Caco-2 (cell line): ENCODE results near the gene PPM1K. TPM values are rescaled to one million over a fixed set of nuclear protein-coding genes. Genes with fewer than 3 reads are reported as not detected.

ENCODE experiments used
- BruUV-seq: library from RNA; stranded (reverse); fragments of 400-500 nt; replicated peaks from 2 replicates; lab custom pipeline; 2021; lab: Mats Ljungman, UMichigan
- CTCF ChIA-PET: fragments of 300-600 bp; sonication (Branson Sonifier 250); formaldehyde crosslinking; loops from one replicate; lab custom pipeline; 2022; ENCODE audit warnings: antibody characterized with exemption; lab: Charles Lee
- POLR2A ChIA-PET: fragments of 300-600 bp; sonication (Branson Sonifier 250); formaldehyde crosslinking; loops from one replicate; lab custom pipeline; 2022; ENCODE audit warnings: antibody characterized with exemption; lab: Charles Lee
- DNase-seq, 2 experiments: peaks; one replicate each; pipeline versions ENCODE4 v3.0.0 to v3.0.0-alpha.2; 2020 to 2022
- H3K27me3 ChIP-seq: replicated peaks from 2 replicates; pipeline ENCODE4 v1.6.0; 2011; ENCODE audit warnings: low read length; ENCODE audit not compliant: control insufficient read depth, insufficient read depth
- H3K36me3 ChIP-seq: 2 replicates; pipeline ENCODE4 v1.5.1; 2011; ENCODE audit warnings: low read length; ENCODE audit not compliant: control insufficient read depth, insufficient read depth
- H3K4me1 ChIP-seq: fragments of 250-450 bp; sonication (Bioruptor Pico); 2 replicates; pipeline ENCODE4 v1.5.1; 2020; ENCODE audit warnings: mild to moderate bottlenecking
- H3K4me3 ChIP-seq: 2 replicates; pipeline ENCODE4 v1.5.1; 2011; ENCODE audit warnings: low read depth, mild to moderate bottlenecking, control low read depth, low read length
- H3K9me3 ChIP-seq: fragments of 250-450 bp; sonication (Bioruptor Pico); 2 replicates; pipeline ENCODE4 v1.5.1; 2020; ENCODE audit warnings: mild to moderate bottlenecking, moderate library complexity
- H3K27ac Mint-ChIP-seq: one replicate; pipeline ENCODE4 v1.8.0; 2022; ENCODE audit warnings: mixed read lengths; ENCODE audit not compliant: unreplicated experiment
- H3K27me3 Mint-ChIP-seq: one replicate; pipeline ENCODE4 v1.8.0; 2022; ENCODE audit warnings: mixed read lengths; ENCODE audit not compliant: insufficient read depth, unreplicated experiment
- H3K36me3 Mint-ChIP-seq: one replicate; pipeline ENCODE4 v1.8.0; 2022; ENCODE audit warnings: mild to moderate bottlenecking, mixed read lengths; ENCODE audit not compliant: insufficient read depth, unreplicated experiment
- H3K4me1 Mint-ChIP-seq: one replicate; pipeline ENCODE4 v1.8.0; 2022; ENCODE audit warnings: low read depth, mixed read lengths; ENCODE audit not compliant: unreplicated experiment
- H3K4me3 Mint-ChIP-seq: one replicate; pipeline ENCODE4 v1.8.0; 2022; ENCODE audit warnings: mild to moderate bottlenecking, moderate library complexity, mixed read lengths; ENCODE audit not compliant: unreplicated experiment
- H3K9me3 Mint-ChIP-seq: one replicate; pipeline ENCODE4 v1.8.0; 2022; ENCODE audit warnings: mixed read lengths; ENCODE audit not compliant: unreplicated experiment
- intact Hi-C: fragments of 100-400 bp; cut with micrococcal nuclease; formaldehyde crosslinking; loops from one replicate; pipeline ENCODE4 v1.10.0; 2022; ENCODE audit not compliant: unreplicated experiment
- total RNA-seq: library from RNA; stranded (reverse); gene quantifications from 2 replicates; pipeline ENCODE4 v1.2.3, GENCODE V29; 2022
- TF ChIP-seq, protein P1 (sequence below), 2 experiments: fragments of 200-600 bp in 1 of 2; IDR thresholded peaks; 1 replicate in 1 of 2; 2 replicates in 1 of 2; pipeline versions ENCODE4 v1.5.1 to v1.8.0; 2011 to 2022; ENCODE audit warnings: antibody characterized with exemption in 1 of 2, control low read depth in 1 of 2, inconsistent platforms in 1 of 2, low read depth in 1 of 2, low read length in 1 of 2, mild to moderate bottlenecking in 1 of 2, moderate library complexity in 1 of 2; ENCODE audit not compliant: insufficient read depth in 1 of 2, severe bottlenecking in 1 of 2, unreplicated experiment in 1 of 2

Gene PPM1K
- total RNA-seq, 1 experiment from 2014 or later = 23.8 TPM

DNA sequence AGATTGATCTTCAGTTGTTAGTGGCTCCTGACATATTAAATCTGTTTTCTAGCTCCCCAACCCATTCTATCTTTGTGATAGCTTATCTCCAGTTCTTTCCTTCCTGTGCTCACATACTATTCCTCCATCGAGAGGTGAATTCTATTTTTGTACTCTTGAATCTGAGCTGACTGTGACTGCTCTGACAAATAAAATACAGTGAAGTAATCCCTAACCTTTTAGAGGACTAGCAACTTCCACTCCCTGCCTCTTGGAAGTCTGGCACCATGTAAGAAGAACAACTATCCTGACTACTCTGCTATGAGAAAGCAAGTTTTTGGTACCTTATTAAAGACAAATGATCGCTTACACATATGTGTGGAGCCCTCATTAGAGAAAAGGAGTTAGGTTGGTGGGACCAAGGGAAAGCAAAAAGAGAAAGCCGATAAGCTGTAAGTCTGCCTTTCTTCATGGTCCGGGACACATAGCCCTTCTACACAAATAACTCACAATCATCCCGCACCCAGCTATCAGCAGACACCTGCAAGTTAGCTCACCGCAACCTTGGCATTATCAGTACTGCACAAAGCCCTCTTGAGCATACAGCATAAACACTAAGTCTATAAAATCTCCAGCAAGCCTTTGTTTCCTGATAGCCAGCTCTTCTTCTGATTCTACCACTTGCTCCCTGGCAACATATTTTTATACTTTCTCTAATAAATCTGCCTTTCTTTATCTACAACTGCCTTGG lies 13.5 kb upstream of the PPM1K start:
- TF ChIP-seq, protein P1, sequence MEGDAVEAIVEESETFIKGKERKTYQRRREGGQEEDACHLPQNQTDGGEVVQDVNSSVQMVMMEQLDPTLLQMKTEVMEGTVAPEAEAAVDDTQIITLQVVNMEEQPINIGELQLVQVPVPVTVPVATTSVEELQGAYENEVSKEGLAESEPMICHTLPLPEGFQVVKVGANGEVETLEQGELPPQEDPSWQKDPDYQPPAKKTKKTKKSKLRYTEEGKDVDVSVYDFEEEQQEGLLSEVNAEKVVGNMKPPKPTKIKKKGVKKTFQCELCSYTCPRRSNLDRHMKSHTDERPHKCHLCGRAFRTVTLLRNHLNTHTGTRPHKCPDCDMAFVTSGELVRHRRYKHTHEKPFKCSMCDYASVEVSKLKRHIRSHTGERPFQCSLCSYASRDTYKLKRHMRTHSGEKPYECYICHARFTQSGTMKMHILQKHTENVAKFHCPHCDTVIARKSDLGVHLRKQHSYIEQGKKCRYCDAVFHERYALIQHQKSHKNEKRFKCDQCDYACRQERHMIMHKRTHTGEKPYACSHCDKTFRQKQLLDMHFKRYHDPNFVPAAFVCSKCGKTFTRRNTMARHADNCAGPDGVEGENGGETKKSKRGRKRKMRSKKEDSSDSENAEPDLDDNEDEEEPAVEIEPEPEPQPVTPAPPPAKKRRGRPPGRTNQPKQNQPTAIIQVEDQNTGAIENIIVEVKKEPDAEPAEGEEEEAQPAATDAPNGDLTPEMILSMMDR (IDR thresholded peaks at IDR 0.05; ENCODE audit: insufficient read depth in 1 of 2, low read depth in 1 of 2, low read length in 1 of 2, severe bottlenecking in 1 of 2, unreplicated experiment in 1 of 2) = no peak
- H3K4me3 Mint-ChIP-seq = no peak overlapping the region
- H3K9me3 Mint-ChIP-seq = no peaks in the 10 kb centered on the region
- intact Hi-C loops = no loop called here
- BruUV-seq = no TSS peak
- no peaks in the 10 kb centered on the region for H3K27me3 ChIP-seq
- H3K4me3 ChIP-seq = no peak overlapping the region
- ChIA-PET CTCF (no interaction called here), POLR2A (interaction anchor here (0.6 kb wide), 1 partner anchor 25 kb away, joined by 3 read pairs; no protein-coding TSS in a partner anchor)
- no peaks in the 10 kb centered on the region for H3K4me1 ChIP-seq
- H3K4me1 Mint-ChIP-seq = peaks cover 7% of the 10 kb centered on the region
- H3K36me3 ChIP-seq = no peaks in the 10 kb centered on the region
- DNase-seq = no peak
- H3K27me3 Mint-ChIP-seq = no peaks in the 10 kb centered on the region
- no peaks in the 10 kb centered on the region for H3K36me3 Mint-ChIP-seq
- H3K27ac Mint-ChIP-seq = no peak overlapping the region
- H3K9me3 ChIP-seq = no peaks in the 10 kb centered on the region

DNA sequence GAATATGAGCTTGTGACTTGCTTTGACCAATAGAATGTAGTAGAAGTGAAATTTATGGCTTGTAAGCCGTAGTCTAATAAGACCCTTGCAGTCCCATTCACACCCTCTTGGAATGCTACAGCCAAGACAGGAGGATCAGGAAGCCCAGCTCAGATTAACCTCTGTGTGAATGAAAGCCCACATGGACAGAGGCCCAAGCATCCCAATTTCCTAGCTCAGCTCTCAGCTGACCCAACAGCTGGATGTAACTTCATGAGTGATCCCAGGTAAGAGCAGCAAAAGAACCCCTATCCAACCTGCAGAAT lies 12.8 kb upstream of the PPM1K start:
- Histone ChIP-seq H3K27me3 (no peaks in the 10 kb centered on the region), H3K4me1 (no peaks in the 10 kb centered on the region; the same call in 1 of the 2 replicates), H3K4me3 (no peak overlapping the region), H3K36me3 (no peaks in the 10 kb centered on the region), H3K9me3 (no peaks in the 10 kb centered on the region)
- Mint-ChIP-seq H3K4me1 (peaks cover 7% of the 10 kb centered on the region), H3K9me3 (no peaks in the 10 kb centered on the region), H3K27me3 (no peaks in the 10 kb centered on the region), H3K4me3 (no peak overlapping the region), H3K36me3 (no peaks in the 10 kb centered on the region), H3K27ac (no peak overlapping the region)
- BruUV-seq = no TSS peak
- ChIA-PET CTCF (no interaction called here), POLR2A (no interaction called here)
- intact Hi-C loops = no loop called here
- no peak for DNase-seq
- TF ChIP-seq, protein P1 (IDR thresholded peaks at IDR 0.05; ENCODE audit: insufficient read depth in 1 of 2, low read depth in 1 of 2, low read length in 1 of 2, severe bottlenecking in 1 of 2, unreplicated experiment in 1 of 2) = no peak

DNA sequence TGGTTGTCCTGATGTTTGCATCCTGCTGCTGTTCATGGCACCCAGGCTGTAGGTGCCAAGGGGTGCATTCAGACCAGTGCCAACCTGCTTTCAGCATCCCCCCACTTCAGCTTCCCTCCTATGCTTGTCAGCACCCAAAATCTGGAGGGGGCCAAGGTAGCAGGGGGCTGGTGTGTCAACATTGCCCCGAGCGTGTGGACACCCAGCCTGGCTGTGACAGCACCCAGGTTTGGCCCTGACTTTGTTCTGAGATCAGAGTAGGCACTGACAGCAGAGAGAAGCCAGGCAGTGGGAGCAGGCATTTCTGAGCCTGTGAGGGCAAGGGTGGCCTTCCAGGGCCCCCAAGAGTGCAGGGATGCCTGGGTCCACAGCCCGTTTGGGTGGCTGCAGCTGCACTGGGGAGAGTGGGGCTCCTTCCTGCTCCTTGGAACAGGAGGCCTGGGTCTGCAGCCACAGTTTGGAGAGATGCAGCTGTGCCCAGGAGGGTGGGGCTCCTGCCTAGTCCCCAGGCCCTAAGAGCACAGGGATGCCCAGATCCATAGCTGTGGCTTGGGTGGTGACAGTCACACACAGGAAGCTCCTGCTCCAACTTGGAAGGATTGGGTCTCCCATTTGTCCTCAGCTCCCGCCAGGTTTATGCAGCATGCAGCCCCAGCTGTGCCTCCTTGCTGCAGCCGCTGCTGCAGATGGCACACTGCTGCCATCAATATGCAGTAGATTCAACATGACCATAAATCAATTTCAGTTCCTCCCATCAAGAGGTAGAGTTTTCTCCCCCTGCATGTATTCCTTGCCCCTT lies 12.3 kb upstream of the PPM1K start:
- POLR2A ChIA-PET = no interaction called here
- TF ChIP-seq, protein P1 (IDR thresholded peaks at IDR 0.05; ENCODE audit: insufficient read depth in 1 of 2, low read depth in 1 of 2, low read length in 1 of 2, severe bottlenecking in 1 of 2, unreplicated experiment in 1 of 2) = no peak
- no TSS peak for BruUV-seq

More for the DNA sequence above, 12.3 kb upstream of the PPM1K start:
- no peak overlapping the region for H3K27ac Mint-ChIP-seq
- no peaks in the 10 kb centered on the region for H3K27me3 Mint-ChIP-seq
- H3K4me1 Mint-ChIP-seq = peaks cover 7% of the 10 kb centered on the region
- CTCF ChIA-PET = no interaction called here
- no peaks in the 10 kb centered on the region; the same call in 1 of the 2 replicates for H3K4me1 ChIP-seq
- H3K36me3 ChIP-seq = no peaks in the 10 kb centered on the region
- intact Hi-C loops = no loop called here
- H3K4me3 Mint-ChIP-seq = no peak overlapping the region
- no peaks in the 10 kb centered on the region for H3K36me3 Mint-ChIP-seq
- H3K9me3 ChIP-seq = no peaks in the 10 kb centered on the region
- no peaks in the 10 kb centered on the region for H3K9me3 Mint-ChIP-seq
- no peak for DNase-seq
- no peak overlapping the region for H3K4me3 ChIP-seq
- H3K27me3 ChIP-seq = no peaks in the 10 kb centered on the region
